Endothelial cell of umbilical vein (primary cell): ENCODE measurements around the gene PLEKHG5. TPM values are rescaled to one million over a fixed set of nuclear protein-coding genes. Genes with fewer than 3 reads are reported as not detected.

Experiments
- BruUV-seq: library from RNA; stranded (reverse); fragments of 400-500 nt; replicated peaks from 2 replicates; lab custom pipeline; 2021; lab: Mats Ljungman, UMichigan
- CTCF ChIA-PET: fragments of 300-600, 350-600 bp; sonication (Branson Sonifier 250); formaldehyde crosslinking; loops from one replicate; lab custom pipeline; 2021; ENCODE audit warnings: antibody characterized with exemption, inconsistent platforms; lab: Charles Lee
- POLR2A ChIA-PET: fragments of 300-600, 350-600 bp; sonication (Branson Sonifier 250); formaldehyde crosslinking; loops from one replicate; lab custom pipeline; 2021; ENCODE audit warnings: antibody characterized with exemption, inconsistent platforms; lab: Charles Lee
- DNase-seq: peaks from one replicate; pipeline ENCODE4 v3.0.0-alpha.2; 2011; ENCODE audit warnings: low read depth, low spot score
- FAIRE-seq: peaks from 2 replicates; lab custom pipeline; 2011; peaks lifted over from hg19 to GRCh38; lab: Jason Lieb, UNC
- H2AFZ ChIP-seq: 2 replicates; pipeline ENCODE4 v1.6.0; 2012; ENCODE audit warnings: low read depth, low read length, control low read depth, inconsistent platforms
- H3K27ac ChIP-seq: 2 replicates; pipeline ENCODE4 v1.5.1; 2011; ENCODE audit warnings: low read depth, mild to moderate bottlenecking, control low read depth, low read length, moderate library complexity; ENCODE audit not compliant: insufficient read depth
- H3K27me3 ChIP-seq, 2 experiments: 2 replicates each; pipeline versions ENCODE4 v1.6.0 to v1.6.1; 2011; ENCODE audit warnings: low read length in 2 of 2, mixed read lengths in 1 of 2; ENCODE audit not compliant: control insufficient read depth in 2 of 2, insufficient read depth in 2 of 2
- H3K36me3 ChIP-seq, 2 experiments: 2 replicates in 1 of 2; 3 replicates in 1 of 2; pipeline ENCODE4 v1.5.1; 2011; ENCODE audit warnings: low read length in 2 of 2, mild to moderate bottlenecking in 1 of 2, moderate library complexity in 1 of 2; ENCODE audit not compliant: control insufficient read depth in 2 of 2, insufficient read depth in 2 of 2; ENCODE audit errors: extremely low read depth in 1 of 2
- H3K4me1 ChIP-seq: 3 replicates; pipeline ENCODE4 v1.5.1; 2011; ENCODE audit warnings: mild to moderate bottlenecking, low read length; ENCODE audit not compliant: control insufficient read depth, insufficient read depth; ENCODE audit errors: extremely low read depth
- H3K4me2 ChIP-seq: 2 replicates; pipeline ENCODE4 v1.6.1; 2011; ENCODE audit warnings: low read length, control low read depth, mixed read lengths; ENCODE audit not compliant: insufficient read depth
- H3K4me3 ChIP-seq, 3 experiments: fragments of 200-600 bp in 1 of 3; sonication (generic), shearing (Covaris generic) in 1 of 3; replicated peaks in 1 of 3; 2 replicates each; pipeline ENCODE4 v1.5.1; 2011 to 2016; ENCODE audit warnings: control low read depth in 3 of 3, low read length in 3 of 3, mild to moderate bottlenecking in 2 of 3, inconsistent platforms in 1 of 3, low read depth in 1 of 3, moderate library complexity in 1 of 3; ENCODE audit not compliant: insufficient read depth in 1 of 3
- H3K79me2 ChIP-seq: 2 replicates; pipeline ENCODE4 v1.6.0; 2012; ENCODE audit warnings: low read length, inconsistent platforms; ENCODE audit not compliant: control insufficient read depth, insufficient read depth
- H3K9ac ChIP-seq: replicated peaks from 2 replicates; pipeline ENCODE3; 2011; ENCODE audit warnings: low read length, control low read depth; ENCODE audit not compliant: insufficient read depth; ENCODE audit errors: extremely low read depth
- H3K9me1 ChIP-seq: replicated peaks from 3 replicates; pipeline ENCODE4 v1.6.0; 2011; ENCODE audit warnings: mild to moderate bottlenecking, low read length; ENCODE audit not compliant: control insufficient read depth, insufficient read depth; ENCODE audit errors: extremely low read depth
- H3K9me3 ChIP-seq: replicated peaks from 2 replicates; pipeline ENCODE4 v1.5.1; 2012; ENCODE audit warnings: low read length, inconsistent platforms; ENCODE audit not compliant: control insufficient read depth, insufficient read depth
- H4K20me1 ChIP-seq: replicated peaks from 2 replicates; pipeline ENCODE3; 2011; ENCODE audit warnings: mild to moderate bottlenecking, low read length; ENCODE audit not compliant: control insufficient read depth, insufficient read depth; ENCODE audit errors: extremely low read depth
- dilution Hi-C: fragments of 300-500 bp; cut with MboI; formaldehyde crosslinking; loops from one replicate; pipeline ENCODE4 v1.15.0; 2019; ENCODE audit warnings: low sequenced_read_pairs; ENCODE audit not compliant: extremely low pct_ligation_motif_present
- intact Hi-C: fragments of 100-400 bp; cut with micrococcal nuclease; formaldehyde crosslinking; loops from one replicate; pipeline ENCODE4 v1.10.0; 2022
- polyA plus RNA-seq, 4 experiments: library from polyadenylated mRNA; depleted of rRNA in 3 of 4; stranded (reverse) in 3 of 4; unstranded in 1 of 4; fragments of >200 nt; gene quantifications; 2 replicates each; pipeline versions ENCODE4 v1.2.1 to v1.2.3, GENCODE V29; 2011 to 2012; ENCODE audit warnings: missing spikeins in 1 of 4
- total RNA-seq: library from RNA; stranded (reverse); gene quantifications from 2 replicates; pipeline ENCODE4 v1.2.3, GENCODE V29; 2021
- TF ChIP-seq, protein P1 (sequence below), 2 donors: IDR thresholded peaks; 1 replicate in 1 of 2; 2 replicates in 1 of 2; pipeline ENCODE4 v1.5.1; 2011; ENCODE audit warnings: low read length in 2 of 2, mild to moderate bottlenecking in 2 of 2, moderate library complexity in 2 of 2, control low read depth in 1 of 2, inconsistent platforms in 1 of 2, low read depth in 1 of 2; ENCODE audit not compliant: insufficient read depth in 1 of 2; ENCODE audit errors: extremely low read depth in 1 of 2

The PLEKHG5 gene
- total and polyA plus RNA-seq, 2 donors (not counting 3 experiments of a cell fraction or from before 2014, with no cell fraction given), result 30.6 to 56.9 TPM

GRCh38 chr1:6448749-6449631, 42.5 kb downstream of the PLEKHG5 start:
- no peak for FAIRE-seq

More at GRCh38 chr1:6448749-6449631, 42.5 kb downstream of the PLEKHG5 start:
- Histone ChIP-seq H4K20me1 (no peaks in the 10 kb centered on the region), H3K27me3 (peaks cover 48 to 51% of the 10 kb centered on the region in 2 experiments), H3K79me2 (no peaks in the 10 kb centered on the region), H3K4me2 (no peak overlapping the region), H3K9me3 (no peaks in the 10 kb centered on the region), H3K4me3 (no peak overlapping the region), H3K9ac (no peak overlapping the region), H3K9me1 (no peaks in the 10 kb centered on the region), H3K4me1 (no peaks in the 10 kb centered on the region), H2AFZ (no peak overlapping the region), H3K36me3 (no peaks in the 10 kb centered on the region), H3K27ac (no peak overlapping the region)
- intact Hi-C loops, result no loop called here
- DNase-seq, result peak; percentile 20
- dilution Hi-C loops, result no loop called here
- ChIA-PET CTCF (interaction anchor here (1.0 to 1.9 kb wide), 4 partner anchors 11 to 203 kb away, joined by 3 to 18 read pairs (median 4); no protein-coding TSS in a partner anchor), POLR2A (no interaction called here)
- BruUV-seq, result no TSS peak
- TF ChIP-seq, protein P1, sequence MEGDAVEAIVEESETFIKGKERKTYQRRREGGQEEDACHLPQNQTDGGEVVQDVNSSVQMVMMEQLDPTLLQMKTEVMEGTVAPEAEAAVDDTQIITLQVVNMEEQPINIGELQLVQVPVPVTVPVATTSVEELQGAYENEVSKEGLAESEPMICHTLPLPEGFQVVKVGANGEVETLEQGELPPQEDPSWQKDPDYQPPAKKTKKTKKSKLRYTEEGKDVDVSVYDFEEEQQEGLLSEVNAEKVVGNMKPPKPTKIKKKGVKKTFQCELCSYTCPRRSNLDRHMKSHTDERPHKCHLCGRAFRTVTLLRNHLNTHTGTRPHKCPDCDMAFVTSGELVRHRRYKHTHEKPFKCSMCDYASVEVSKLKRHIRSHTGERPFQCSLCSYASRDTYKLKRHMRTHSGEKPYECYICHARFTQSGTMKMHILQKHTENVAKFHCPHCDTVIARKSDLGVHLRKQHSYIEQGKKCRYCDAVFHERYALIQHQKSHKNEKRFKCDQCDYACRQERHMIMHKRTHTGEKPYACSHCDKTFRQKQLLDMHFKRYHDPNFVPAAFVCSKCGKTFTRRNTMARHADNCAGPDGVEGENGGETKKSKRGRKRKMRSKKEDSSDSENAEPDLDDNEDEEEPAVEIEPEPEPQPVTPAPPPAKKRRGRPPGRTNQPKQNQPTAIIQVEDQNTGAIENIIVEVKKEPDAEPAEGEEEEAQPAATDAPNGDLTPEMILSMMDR (IDR thresholded peaks at IDR 0.05; ENCODE audit: extremely low read depth in 1 of 2, insufficient read depth in 1 of 2, low read depth in 1 of 2, low read length in 2 of 2), result no peak
